Brain microvascular endothelial cell (primary cell): ENCODE results near the gene DOCK4.

Source experiments
- DNase-seq: peaks from one replicate; pipeline ENCODE4 v3.0.0-alpha.2; 2020
- H3K27ac ChIP-seq: fragments of 250-450 bp; sonication (Bioruptor Pico); 2 replicates; pipeline ENCODE4 v1.5.1; 2020; ENCODE audit warnings: mild to moderate bottlenecking, moderate library complexity
- H3K27me3 ChIP-seq: fragments of 250-450 bp; sonication (Bioruptor Pico); replicated peaks from 2 replicates; pipeline ENCODE4 v1.5.1; 2020; ENCODE audit warnings: mild to moderate bottlenecking
- H3K36me3 ChIP-seq: fragments of 250-450 bp; sonication (Bioruptor Pico); replicated peaks from 2 replicates; pipeline ENCODE4 v1.5.1; 2020; ENCODE audit warnings: mild to moderate bottlenecking
- H3K4me3 ChIP-seq: 2 replicates; pipeline ENCODE4 v1.5.1; 2011; ENCODE audit warnings: low read depth, mild to moderate bottlenecking, control low read depth, low read length, moderate library complexity
- CTCF ChIP-seq: IDR thresholded peaks from 2 replicates; pipeline ENCODE4 v1.5.1; 2011; ENCODE audit warnings: low read depth, mild to moderate bottlenecking, moderate library complexity, low read length, control low read depth, inconsistent platforms; ENCODE audit errors: missing control alignments
- in situ Hi-C: cut with HindIII; loops from 2 replicates; pipeline ENCODE4 v1.10.0; 2017; ENCODE audit warnings: low sequenced_read_pairs, low pct_ligation_motif_present

The DOCK4 gene

GRCh38 chr7:112015146-112015545 lies 191.1 kb downstream of the DOCK4 start:
- TF ChIP-seq CTCF: no peak
- DNase-seq: no peak
- Histone ChIP-seq H3K4me3 (no peak overlapping the region), H3K27ac (no peak overlapping the region), H3K27me3 (no peaks in the 10 kb centered on the region), H3K36me3 (no peaks in the 10 kb centered on the region)
- in situ Hi-C loops: no loop called here

GRCh38 chr7:112014347-112014746 lies 191.9 kb downstream of the DOCK4 start:
- DNase-seq: no peak
- no peak for TF ChIP-seq CTCF
- H3K27ac ChIP-seq: no peak overlapping the region
- in situ Hi-C loops: no loop called here
- H3K36me3 ChIP-seq: no peaks in the 10 kb centered on the region
- H3K4me3 ChIP-seq: no peak overlapping the region
- no peaks in the 10 kb centered on the region for H3K27me3 ChIP-seq

GRCh38 chr7:112013274-112013673 lies 192.9 kb downstream of the DOCK4 start:
- no peak for TF ChIP-seq CTCF
- Histone ChIP-seq H3K36me3 (no peaks in the 10 kb centered on the region), H3K27me3 (no peaks in the 10 kb centered on the region), H3K4me3 (no peak overlapping the region), H3K27ac (no peak overlapping the region)
- in situ Hi-C loops: no loop called here
- DNase-seq: no peak

GRCh38 chr7:112012242-112012641 lies 194.0 kb downstream of the DOCK4 start:
- no peaks in the 10 kb centered on the region for H3K27me3 ChIP-seq
- no peaks in the 10 kb centered on the region for H3K36me3 ChIP-seq
- TF ChIP-seq CTCF: no peak
- H3K4me3 ChIP-seq: no peak overlapping the region
- in situ Hi-C loops: no loop called here
- DNase-seq: no peak
- no peak overlapping the region for H3K27ac ChIP-seq

GRCh38 chr7:112010994-112011393 lies 195.2 kb downstream of the DOCK4 start:
- Histone ChIP-seq H3K36me3 (no peaks in the 10 kb centered on the region), H3K27ac (no peak overlapping the region), H3K27me3 (no peaks in the 10 kb centered on the region), H3K4me3 (no peak overlapping the region)
- no peak for DNase-seq
- in situ Hi-C loops: no loop called here
- no peak for TF ChIP-seq CTCF

GRCh38 chr7:112010109-112010508 lies 196.1 kb downstream of the DOCK4 start:
- in situ Hi-C loops: no loop called here
- no peak for DNase-seq
- Histone ChIP-seq H3K4me3 (no peak overlapping the region), H3K27me3 (no peaks in the 10 kb centered on the region), H3K27ac (no peak overlapping the region), H3K36me3 (no peaks in the 10 kb centered on the region)
- TF ChIP-seq CTCF: no peak
